ENCODE data around the gene CSNK1D. TPM values are rescaled to one million over a fixed set of nuclear protein-coding genes. Genes with fewer than 3 reads are reported as not detected.
A peak's percentile ranks its signal among the peaks of the same experiment; 100 is the strongest.

The CSNK1D gene
- total and polyA plus RNA-seq, 2 experiments from 2014 or later = 55.3 to 66.4 TPM

- TF ChIP-seq ZNF462 (CRISPR knock-in tag; IDR thresholded peaks at IDR 0.05) = no peak
Observed at GRCh38 chr17:82297714-82298537, 24.4 kb upstream of the CSNK1D start (continued).

DNA sequence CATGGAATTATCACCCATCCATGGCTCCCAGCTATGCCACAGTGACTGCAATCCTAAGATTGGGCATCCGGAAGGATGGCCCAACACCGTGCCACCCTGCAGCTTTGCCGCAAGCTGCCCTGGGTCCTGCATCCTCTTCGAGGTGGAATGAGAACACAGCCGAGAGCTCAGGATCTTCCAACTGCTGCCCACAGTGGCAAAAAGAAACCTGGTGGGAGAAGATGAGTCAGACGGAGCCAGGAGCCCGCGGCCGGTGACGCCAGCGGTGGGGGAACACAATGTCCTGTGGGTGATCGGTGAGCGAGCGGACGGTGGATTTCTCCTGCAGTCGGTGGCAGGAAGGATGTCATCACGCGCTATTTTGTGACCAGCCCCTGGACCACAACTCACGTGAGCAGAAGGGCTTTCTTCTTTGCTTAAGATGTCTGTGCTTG is 23.8 kb upstream of the CSNK1D start:
- no peaks in the 10 kb centered on the region for H3K36me3 ChIP-seq (ENCODE audit: insufficient read depth)
- peaks cover 4% of the 10 kb centered on the region; the same call in 1 of the 2 replicates for H3K27me3 ChIP-seq (ENCODE audit: insufficient read depth)
- no peak for DNase-seq (ENCODE audit: low spot score)
- H3F3A ChIP-seq (replicated peaks; ENCODE audit: low read depth) = peaks cover 12% of the 10 kb centered on the region
- H3K4me1 ChIP-seq (ENCODE audit: insufficient read depth) = peaks cover 8% of the 10 kb centered on the region; the same call in 1 of the 2 replicates
- Mint-ChIP-seq H3K9me3 (no peaks in the 10 kb centered on the region), H3K27me3 (ENCODE audit: insufficient read depth, low read depth, poor library complexity) (peaks cover 19% of the 10 kb centered on the region), H3K27ac (no peak overlapping the region), H3K4me3 (no peak overlapping the region; the same call in 2 of the 3 replicates), H3K4me1 (peaks cover 28% of the 10 kb centered on the region), H3K36me3 (ENCODE audit: low read depth) (no peaks in the 10 kb centered on the region; the same call in 2 of the 3 replicates)
- no peak overlapping the region for H3K4me3 ChIP-seq
- peak overlapping the region; percentile 66 for H2AFZ ChIP-seq
- H3K79me2 ChIP-seq (replicated peaks; ENCODE audit: insufficient read depth) = no peaks in the 10 kb centered on the region
- H4K20me1 ChIP-seq (replicated peaks; ENCODE audit: insufficient read depth) = no peaks in the 10 kb centered on the region
- H3K4me2 ChIP-seq = no peak overlapping the region; the same call in 1 of the 2 replicates
- ATAC-seq = no peak
- H3K9me2 ChIP-seq (ENCODE audit: insufficient read depth) = no peaks in the 10 kb centered on the region
- no peak overlapping the region for H3K27ac ChIP-seq (ENCODE audit: low read depth)
- no peak for TF ChIP-seq EZH2 (IDR thresholded peaks at IDR 0.05; ENCODE audit: low read depth, unreplicated experiment)
- TF ChIP-seq, protein P1, sequence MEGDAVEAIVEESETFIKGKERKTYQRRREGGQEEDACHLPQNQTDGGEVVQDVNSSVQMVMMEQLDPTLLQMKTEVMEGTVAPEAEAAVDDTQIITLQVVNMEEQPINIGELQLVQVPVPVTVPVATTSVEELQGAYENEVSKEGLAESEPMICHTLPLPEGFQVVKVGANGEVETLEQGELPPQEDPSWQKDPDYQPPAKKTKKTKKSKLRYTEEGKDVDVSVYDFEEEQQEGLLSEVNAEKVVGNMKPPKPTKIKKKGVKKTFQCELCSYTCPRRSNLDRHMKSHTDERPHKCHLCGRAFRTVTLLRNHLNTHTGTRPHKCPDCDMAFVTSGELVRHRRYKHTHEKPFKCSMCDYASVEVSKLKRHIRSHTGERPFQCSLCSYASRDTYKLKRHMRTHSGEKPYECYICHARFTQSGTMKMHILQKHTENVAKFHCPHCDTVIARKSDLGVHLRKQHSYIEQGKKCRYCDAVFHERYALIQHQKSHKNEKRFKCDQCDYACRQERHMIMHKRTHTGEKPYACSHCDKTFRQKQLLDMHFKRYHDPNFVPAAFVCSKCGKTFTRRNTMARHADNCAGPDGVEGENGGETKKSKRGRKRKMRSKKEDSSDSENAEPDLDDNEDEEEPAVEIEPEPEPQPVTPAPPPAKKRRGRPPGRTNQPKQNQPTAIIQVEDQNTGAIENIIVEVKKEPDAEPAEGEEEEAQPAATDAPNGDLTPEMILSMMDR (conservative IDR thresholded peaks at IDR 0.05; ENCODE audit: low read depth in 2 of 2) = no peak
- TF ChIP-seq JUNB (IDR thresholded peaks at IDR 0.05; ENCODE audit: unreplicated experiment) = no peak
- no peak for TF ChIP-seq POLR2AphosphoS5 (IDR thresholded peaks at IDR 0.05; ENCODE audit: low read depth)
- TF ChIP-seq EZH2phosphoT487 (IDR thresholded peaks at IDR 0.05; ENCODE audit: unreplicated experiment) = no peak
- no peak for TF ChIP-seq ETS1 (IDR thresholded peaks at IDR 0.05)
- no peak for TF ChIP-seq ZNF331 (CRISPR knock-in tag; IDR thresholded peaks at IDR 0.05; ENCODE audit: low read depth)
